ENCODE measurements around the gene DPEP3. TPM values are rescaled to one million over a fixed set of nuclear protein-coding genes. Genes with fewer than 3 reads are reported as not detected.

DPEP3 gene
- total RNA-seq, 1 donor from 2014 or later = not detected

GRCh38 chr16:67989322-67990017 lies 9.2 kb upstream of the DPEP3 start:
- Histone ChIP-seq H3K4me1 (peaks cover 4% of the 10 kb centered on the region in 2 donors), H3K9me3 (no peaks in the 10 kb centered on the region), H3K4me3 (no peak overlapping the region), H3K27ac (no peak overlapping the region), H3K27me3 (no peaks in the 10 kb centered on the region), H3K36me3 (no peaks in the 10 kb centered on the region)
- no peak for DNase-seq (ENCODE audit: low spot score in 2 of 2)
- no peak for TF ChIP-seq CTCF (IDR thresholded peaks at IDR 0.05)
- intact Hi-C loops (cut with DNase I) = no loop called here

GRCh38 chr16:67988675-67989074 lies 8.4 kb upstream of the DPEP3 start:
- H3K36me3 ChIP-seq = no peaks in the 10 kb centered on the region
- intact Hi-C loops (cut with DNase I) = no loop called here
- peaks cover 2 to 4% of the 10 kb centered on the region in 2 donors for H3K4me1 ChIP-seq
- no peak overlapping the region for H3K4me3 ChIP-seq
- no peaks in the 10 kb centered on the region for H3K9me3 ChIP-seq
- DNase-seq (ENCODE audit: low spot score in 2 of 2) = no peak
- no peak overlapping the region for H3K27ac ChIP-seq
- no peaks in the 10 kb centered on the region for H3K27me3 ChIP-seq
- TF ChIP-seq CTCF (IDR thresholded peaks at IDR 0.05) = no peak

- TF ChIP-seq CTCF (IDR thresholded peaks at IDR 0.05) = no peak
- no peak overlapping the region for H3K27ac ChIP-seq
- intact Hi-C loops (cut with DNase I) = no loop called here
These were observed 7.3 kb upstream of the DPEP3 start for GRCh38 chr16:67987460-67988160.

GRCh38 chr16:67986949-67987348 lies 6.7 kb upstream of the DPEP3 start:
- H3K36me3 ChIP-seq = no peaks in the 10 kb centered on the region
- TF ChIP-seq CTCF (IDR thresholded peaks at IDR 0.05) = no peak
- intact Hi-C loops (cut with DNase I) = no loop called here
- H3K4me1 ChIP-seq = no peaks in the 10 kb centered on the region
- no peak overlapping the region for H3K4me3 ChIP-seq
- DNase-seq (ENCODE audit: low spot score in 2 of 2) = no peak
- no peak overlapping the region for H3K27ac ChIP-seq
- H3K9me3 ChIP-seq = no peaks in the 10 kb centered on the region
- H3K27me3 ChIP-seq = no peaks in the 10 kb centered on the region

More at GRCh38 chr16:67987460-67988160, 7.3 kb upstream of the DPEP3 start:
- no peak for DNase-seq (ENCODE audit: low spot score in 2 of 2)
- Histone ChIP-seq H3K9me3 (no peaks in the 10 kb centered on the region), H3K4me3 (no peak overlapping the region), H3K36me3 (no peaks in the 10 kb centered on the region), H3K27me3 (no peaks in the 10 kb centered on the region), H3K4me1 (no peaks in the 10 kb centered on the region)

GRCh38 chr16:67982011-67982696 lies 1.9 kb upstream of the DPEP3 start:
- intact Hi-C loops (cut with DNase I) = no loop called here
- no peak overlapping the region for H3K27ac ChIP-seq
- H3K36me3 ChIP-seq = no peaks in the 10 kb centered on the region
- no peaks in the 10 kb centered on the region for H3K27me3 ChIP-seq
- no peaks in the 10 kb centered on the region for H3K9me3 ChIP-seq
- no peak overlapping the region for H3K4me3 ChIP-seq
- no peaks in the 10 kb centered on the region for H3K4me1 ChIP-seq
- no peak for DNase-seq (ENCODE audit: low spot score in 2 of 2)
- TF ChIP-seq CTCF (IDR thresholded peaks at IDR 0.05) = no peak
